ENCODE data around the gene PRPH2. TPM values are rescaled to one million over a fixed set of nuclear protein-coding genes. Genes with fewer than 3 reads are reported as not detected.
"Not testable (repeated sequence)": the region's sequence is repeated elsewhere in the genome, so short reads cannot be mapped to it uniquely, and the experiment has no call there.

Gene PRPH2
- total and polyA plus RNA-seq, 2 donors: 1.1 to 5.1 TPM

DNA sequence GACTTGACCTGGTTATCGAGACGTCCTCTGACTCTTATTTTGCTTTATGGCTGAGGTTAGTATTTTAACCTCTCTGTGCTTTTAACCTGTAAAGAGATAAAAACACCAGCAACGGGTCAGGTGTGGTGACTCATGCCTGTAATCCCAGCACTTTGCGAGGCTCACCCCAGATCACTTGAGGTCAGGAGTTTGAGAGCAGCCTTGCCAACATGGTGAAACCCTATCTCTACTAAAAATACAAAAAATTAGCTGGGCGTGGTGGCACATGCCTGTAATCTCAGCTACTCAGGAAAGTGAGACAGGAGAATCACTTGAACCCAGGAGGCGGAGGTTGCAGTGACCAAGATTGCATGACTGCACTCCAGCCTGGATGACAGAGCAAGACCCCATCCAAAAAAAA, 48.0 kb downstream of the PRPH2 start:
- H3K36me3 ChIP-seq (ENCODE audit: insufficient read depth): peaks cover 16% of the 10 kb centered on the region
- H3K4me1 ChIP-seq (ENCODE audit: insufficient read depth); H3K4me3 ChIP-seq (ENCODE audit: low read depth, low read length); H3K27ac ChIP-seq (ENCODE audit: low read depth); DNase-seq (ENCODE audit: extremely low spot score): not testable (repeated sequence)
- WGBS: 79% methylated on average over 6 of the region's 6 CpGs

DNA sequence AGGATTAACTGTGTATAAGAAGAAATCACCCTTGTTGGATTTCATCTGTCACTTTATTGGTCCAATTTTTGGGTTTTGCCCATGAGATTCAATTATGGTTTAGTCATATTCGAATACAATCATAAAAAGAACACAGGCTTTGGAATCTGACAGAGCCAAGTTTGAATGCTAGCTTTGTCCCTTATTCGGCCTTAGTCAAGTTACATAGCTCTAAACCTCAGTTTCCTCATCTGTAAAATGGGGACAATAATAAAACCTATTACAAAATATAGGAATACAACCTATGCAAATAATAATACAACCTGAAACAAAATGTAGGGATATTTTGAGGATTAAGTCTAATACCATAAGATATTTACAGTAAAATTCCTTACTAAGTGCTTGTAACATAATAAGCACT, 57.7 kb downstream of the PRPH2 start:
- DNase-seq (ENCODE audit: extremely low spot score): no peak
- no peak overlapping the region for H3K27ac ChIP-seq (ENCODE audit: low read depth)
- peaks cover 5% of the 10 kb centered on the region for H3K36me3 ChIP-seq (ENCODE audit: insufficient read depth)
- 94% methylated on average over 2 of the region's 2 CpGs for WGBS
- H3K4me1 ChIP-seq (ENCODE audit: insufficient read depth): no peaks in the 10 kb centered on the region
- H3K4me3 ChIP-seq (ENCODE audit: low read depth, low read length): no peak overlapping the region

DNA sequence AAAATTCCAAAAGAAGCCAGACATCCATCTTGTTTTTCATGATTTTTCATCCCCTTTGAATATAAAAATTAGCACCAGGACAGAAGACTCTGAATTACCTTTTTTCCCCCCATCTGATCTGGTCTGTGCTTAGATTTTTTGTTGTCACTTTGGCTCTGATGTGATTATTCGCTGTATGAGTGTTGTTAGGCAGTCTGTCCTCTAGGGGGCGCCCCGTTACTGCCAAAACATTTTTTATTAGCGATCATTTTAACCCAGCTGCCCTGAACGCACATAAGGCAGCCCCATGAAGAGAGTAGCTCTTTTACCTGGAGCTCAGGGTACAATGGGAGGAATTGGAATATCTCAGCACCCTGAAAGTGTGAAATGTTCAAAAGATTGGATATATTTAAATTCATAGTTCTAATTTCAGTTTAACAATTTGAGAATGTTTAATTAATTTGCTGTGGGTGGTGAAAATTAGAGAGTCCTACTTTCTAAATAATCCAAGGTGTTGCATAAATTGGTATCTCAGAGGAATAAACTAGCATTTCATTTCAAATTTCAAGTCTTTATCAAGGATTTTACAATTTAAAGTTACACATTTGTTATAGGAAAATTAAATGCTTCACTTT, 60.8 kb downstream of the PRPH2 start:
- peaks cover 4% of the 10 kb centered on the region for H3K36me3 ChIP-seq (ENCODE audit: insufficient read depth)
- under 1% methylated on average over 5 of the region's 5 CpGs for WGBS
- no peak overlapping the region for H3K27ac ChIP-seq (ENCODE audit: low read depth)

DNA sequence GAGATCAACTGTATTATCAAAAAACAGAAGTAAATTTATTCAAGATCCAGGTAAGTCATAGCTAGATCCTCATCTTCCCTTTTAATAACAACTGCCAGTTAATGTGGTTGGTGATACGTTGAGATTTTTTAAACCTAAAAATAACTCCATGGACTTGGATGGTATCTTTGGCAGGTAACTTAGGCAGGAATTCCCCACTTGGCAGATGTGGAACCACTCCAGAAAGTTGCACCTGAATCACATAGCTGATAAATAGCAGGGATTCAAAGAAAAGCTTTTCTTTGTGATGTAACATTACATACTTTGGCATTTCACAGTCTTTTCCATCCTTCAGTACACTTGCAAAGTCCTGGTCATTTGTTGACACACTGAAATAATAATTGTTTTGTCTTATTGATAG, 62.6 kb downstream of the PRPH2 start:
- H3K36me3 ChIP-seq (ENCODE audit: insufficient read depth): peaks cover 4% of the 10 kb centered on the region
- no peak for DNase-seq (ENCODE audit: extremely low spot score)
- H3K4me3 ChIP-seq (ENCODE audit: low read depth, low read length): no peak overlapping the region
- H3K4me1 ChIP-seq (ENCODE audit: insufficient read depth): no peaks in the 10 kb centered on the region
- WGBS: 61% methylated on average over 1 of the region's 1 CpG
- no peak overlapping the region for H3K27ac ChIP-seq (ENCODE audit: low read depth)

More for the DNA sequence above, 60.8 kb downstream of the PRPH2 start:
- peak; percentile 48 for DNase-seq (ENCODE audit: extremely low spot score)
- Histone ChIP-seq H3K4me1 (ENCODE audit: insufficient read depth) (no peaks in the 10 kb centered on the region), H3K4me3 (ENCODE audit: low read depth, low read length) (no peak overlapping the region)

DNA sequence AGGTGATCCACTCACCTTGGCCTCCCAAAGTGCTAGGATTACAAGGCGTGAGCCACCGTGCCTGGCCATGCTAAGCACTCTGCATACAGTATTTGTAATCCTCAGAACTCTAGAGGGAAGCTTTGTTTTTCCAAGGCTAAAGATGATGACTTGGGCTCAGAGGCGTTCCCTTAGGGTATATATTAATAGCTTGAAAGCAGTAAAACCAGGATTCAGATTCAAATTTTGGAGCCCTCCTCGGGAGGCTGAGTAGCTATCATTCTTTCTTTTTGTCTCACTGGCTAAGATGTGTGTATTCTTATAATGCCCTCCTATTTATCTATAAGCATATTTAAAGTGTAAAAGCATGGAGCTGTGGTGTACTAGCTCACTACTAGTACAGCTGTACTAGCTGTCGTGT, 68.5 kb downstream of the PRPH2 start:
- Histone ChIP-seq H3K4me1 (ENCODE audit: insufficient read depth) (no peaks in the 10 kb centered on the region), H3K27ac (ENCODE audit: low read depth) (no peak overlapping the region), H3K36me3 (ENCODE audit: insufficient read depth) (peaks cover 10% of the 10 kb centered on the region), H3K4me3 (ENCODE audit: low read depth, low read length) (no peak overlapping the region)
- DNase-seq (ENCODE audit: extremely low spot score): no peak
- WGBS: 92% methylated on average over 5 of the region's 5 CpGs

DNA sequence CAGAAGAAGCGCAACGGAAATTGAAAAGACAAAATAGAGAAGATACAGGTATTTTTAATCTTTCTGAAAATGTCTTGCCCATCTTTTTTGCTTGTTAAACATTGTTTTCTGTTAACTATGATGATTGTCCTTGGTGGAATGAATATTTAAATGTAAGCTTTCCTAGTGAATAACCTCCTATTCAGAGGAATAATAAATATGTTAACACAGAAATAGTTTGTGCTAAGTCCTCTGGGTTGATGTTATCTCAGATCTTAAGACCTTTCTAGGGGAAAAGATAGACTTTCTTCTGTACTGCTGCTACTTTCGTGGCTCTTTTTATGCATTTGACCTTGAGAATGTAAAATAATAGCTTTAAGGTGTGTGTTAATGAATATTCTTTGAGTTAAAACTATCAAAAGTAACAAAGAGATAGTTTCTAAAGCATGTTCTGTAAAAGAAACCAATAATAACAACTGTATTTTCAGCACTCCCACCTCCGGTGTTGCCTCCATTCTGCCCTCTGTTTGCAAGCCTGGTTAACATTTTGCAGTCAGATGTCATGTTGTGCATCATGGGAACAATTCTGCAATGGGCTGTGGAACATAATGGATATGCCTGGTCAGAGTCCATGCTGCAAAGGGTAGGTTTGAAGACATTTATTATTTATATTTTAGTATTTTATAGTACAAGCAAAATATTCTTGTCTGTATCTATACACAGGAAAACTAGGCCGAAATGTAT, 70.2 kb downstream of the PRPH2 start:
- Histone ChIP-seq H3K4me3 (ENCODE audit: low read depth, low read length) (no peak overlapping the region), H3K4me1 (ENCODE audit: insufficient read depth) (no peaks in the 10 kb centered on the region), H3K27ac (ENCODE audit: low read depth) (no peak overlapping the region), H3K36me3 (ENCODE audit: insufficient read depth) (peaks cover 11% of the 10 kb centered on the region)
- DNase-seq (ENCODE audit: extremely low spot score): no peak
- WGBS: 89% methylated on average over 5 of the region's 5 CpGs

Small RNAs within 50 kb of the gene (small RNA-seq; reads per million reads assigned to genes)
- not detected for gene RNU6-890P

Other genes starting within 250 kb of the PRPH2 start
- gene UBR2, start 158.6 kb downstream of the PRPH2 start, total RNA-seq: 48.1 TPM
- gene UBR2, start 158.6 kb downstream of the PRPH2 start, polyA plus RNA-seq: 13.0 TPM
- gene TBCC, start 23.5 kb upstream of the PRPH2 start, total RNA-seq: 31.4 TPM
- 29.8 TPM for gene TBCC, start 23.5 kb upstream of the PRPH2 start, polyA plus RNA-seq
- 16.2 TPM for gene BICRAL, start 59.5 kb upstream of the PRPH2 start, total RNA-seq
- 12.3 TPM for gene BICRAL, start 59.5 kb upstream of the PRPH2 start, polyA plus RNA-seq
- gene RPL7L1, start 157.0 kb upstream of the PRPH2 start, total RNA-seq: 96.9 TPM
- 48.8 TPM for gene RPL7L1, start 157.0 kb upstream of the PRPH2 start, polyA plus RNA-seq
- gene PTCRA, start 193.5 kb upstream of the PRPH2 start, total RNA-seq: not detected
- not detected for gene PTCRA, start 193.5 kb upstream of the PRPH2 start, polyA plus RNA-seq
- 15.8 TPM for gene CNPY3, start 206.9 kb upstream of the PRPH2 start, total RNA-seq
- 43.8 TPM for gene CNPY3, start 206.9 kb upstream of the PRPH2 start, polyA plus RNA-seq
- gene GNMT, start 238.2 kb upstream of the PRPH2 start, total RNA-seq: 0.42 TPM
- gene GNMT, start 238.2 kb upstream of the PRPH2 start, polyA plus RNA-seq: 0.52 TPM